ENCODE results near the gene SLC25A11. TPM values are rescaled to one million over a fixed set of nuclear protein-coding genes. Genes with fewer than 3 reads are reported as not detected.

SLC25A11 gene
- total and polyA plus RNA-seq, 4 donors, result 28.5 to 54.1 (median 46.0) TPM

- WGBS, result 82% methylated on average over 13 of the region's 13 CpGs
- no peaks in the 10 kb centered on the region for H3K27me3 ChIP-seq (ENCODE audit: control insufficient read depth in 4 of 4, insufficient read depth in 4 of 4, low read length in 3 of 4)
- H3K36me3 ChIP-seq (ENCODE audit: control insufficient read depth in 4 of 4, insufficient read depth in 3 of 4, low read depth in 1 of 4, low read length in 3 of 4), result peaks cover 6 to 28% (median 12%) of the 10 kb centered on the region in 4 donors
- no peaks in the 10 kb centered on the region for H3K9me3 ChIP-seq (ENCODE audit: control insufficient read depth in 4 of 4, low read length in 3 of 4)
- TF ChIP-seq REST (IDR thresholded peaks at IDR 0.05) (no peak), RAD21 (IDR thresholded peaks at IDR 0.05) (no peak), SP1 (IDR thresholded peaks at IDR 0.05) (no peak), YY1 (IDR thresholded peaks at IDR 0.05) (no peak), GABPA (IDR thresholded peaks at IDR 0.05 in 1 of 2, conservative IDR thresholded peaks at IDR 0.05 in 1 of 2) (no peak), TAF1 (conservative IDR thresholded peaks at IDR 0.05) (no peak), ATF3 (IDR thresholded peaks at IDR 0.05) (no peak), MAX (IDR thresholded peaks at IDR 0.05) (no peak), NR2F2 (IDR thresholded peaks at IDR 0.05) (no peak), HNF4G (IDR thresholded peaks at IDR 0.05) (no peak)
- H3K4me1 ChIP-seq (ENCODE audit: control insufficient read depth in 4 of 4, insufficient read depth in 4 of 4, low read length in 3 of 4), result peaks cover 12 to 68% (median 52%) of the 10 kb centered on the region in 4 donors
- no peak overlapping the region for H3K9ac ChIP-seq (ENCODE audit: low read depth in 1 of 2, low read length in 2 of 2)
- H3K27ac ChIP-seq (ENCODE audit: low read depth in 1 of 2, low read length in 2 of 2), result no peak overlapping the region
- no peak for DNase-seq (ENCODE audit: low spot score)
- no peak overlapping the region for H3K4me3 ChIP-seq (ENCODE audit: low read depth in 1 of 3, low read length in 3 of 3)
Measured at GRCh38 chr17:4942760-4943508, 3.1 kb upstream of the SLC25A11 start.

GRCh38 chr17:4941319-4941610, 1.4 kb upstream of the SLC25A11 start:
- H3K4me3 ChIP-seq (ENCODE audit: low read depth in 1 of 3, low read length in 3 of 3), result peak overlapping the region; percentile 79 to 89 (median 83)
- peak overlapping the region in 1 of 2 donors; percentile 90 for H3K27ac ChIP-seq (ENCODE audit: low read depth in 1 of 2, low read length in 2 of 2)
- H3K9ac ChIP-seq (ENCODE audit: low read depth in 1 of 2, low read length in 2 of 2), result peak overlapping the region; percentile 80 to 93
- H3K27me3 ChIP-seq (ENCODE audit: control insufficient read depth in 4 of 4, insufficient read depth in 4 of 4, low read length in 3 of 4), result no peaks in the 10 kb centered on the region
- H3K9me3 ChIP-seq (ENCODE audit: control insufficient read depth in 4 of 4, low read length in 3 of 4), result no peaks in the 10 kb centered on the region
- peaks cover 9 to 60% (median 45%) of the 10 kb centered on the region in 4 donors for H3K4me1 ChIP-seq (ENCODE audit: control insufficient read depth in 4 of 4, insufficient read depth in 4 of 4, low read length in 3 of 4)
- 32% methylated on average over 4 of the region's 4 CpGs for WGBS
- TF ChIP-seq EGR1 (IDR thresholded peaks at IDR 0.05; ENCODE audit: low read depth in 2 of 2), result no peak
- no peak for TF ChIP-seq NR2F2 (IDR thresholded peaks at IDR 0.05)
- TF ChIP-seq MAX (IDR thresholded peaks at IDR 0.05), result no peak
- TF ChIP-seq CTCF (IDR thresholded peaks at IDR 0.05; ENCODE audit: low read depth, low read length, missing input control), result no peak
- TF ChIP-seq YY1 (IDR thresholded peaks at IDR 0.05), result no peak
- TF ChIP-seq GABPA (IDR thresholded peaks at IDR 0.05 in 1 of 2, conservative IDR thresholded peaks at IDR 0.05 in 1 of 2), result no peak
- TF ChIP-seq ZBTB33 (IDR thresholded peaks at IDR 0.05), result no peak
- TF ChIP-seq HNF4A (conservative IDR thresholded peaks at IDR 0.05), result no peak
- no peak for TF ChIP-seq FOXA2 (IDR thresholded peaks at IDR 0.05)
- TF ChIP-seq REST (IDR thresholded peaks at IDR 0.05), result no peak
- no peak for TF ChIP-seq HNF4G (IDR thresholded peaks at IDR 0.05)
- no peak for TF ChIP-seq RAD21 (IDR thresholded peaks at IDR 0.05)
- TF ChIP-seq ATF3 (IDR thresholded peaks at IDR 0.05), result no peak
- TF ChIP-seq FOXA1 (IDR thresholded peaks at IDR 0.05), result no peak
- no peak for TF ChIP-seq TAF1 (conservative IDR thresholded peaks at IDR 0.05)
- TF ChIP-seq SP1 (IDR thresholded peaks at IDR 0.05), result no peak
- H3K36me3 ChIP-seq (ENCODE audit: control insufficient read depth in 4 of 4, insufficient read depth in 3 of 4, low read depth in 1 of 4, low read length in 3 of 4), result peaks cover 6 to 31% (median 19%) of the 10 kb centered on the region in 4 donors
- DNase-seq (ENCODE audit: low spot score), result no peak

Data from liver (tissue), 9 donors.